Medulla oblongata (tissue), 1 donor: ENCODE data around the gene DIAPH1.
"Not testable (repeated sequence)": the region's sequence is repeated elsewhere in the genome, so short reads cannot be mapped to it uniquely, and the experiment has no call there.

Source experiments
- DNase-seq: peaks from one replicate; pipeline ENCODE4 v3.0.0-alpha.2; 2015; ENCODE audit errors: extremely low spot score

DIAPH1 gene

DNA sequence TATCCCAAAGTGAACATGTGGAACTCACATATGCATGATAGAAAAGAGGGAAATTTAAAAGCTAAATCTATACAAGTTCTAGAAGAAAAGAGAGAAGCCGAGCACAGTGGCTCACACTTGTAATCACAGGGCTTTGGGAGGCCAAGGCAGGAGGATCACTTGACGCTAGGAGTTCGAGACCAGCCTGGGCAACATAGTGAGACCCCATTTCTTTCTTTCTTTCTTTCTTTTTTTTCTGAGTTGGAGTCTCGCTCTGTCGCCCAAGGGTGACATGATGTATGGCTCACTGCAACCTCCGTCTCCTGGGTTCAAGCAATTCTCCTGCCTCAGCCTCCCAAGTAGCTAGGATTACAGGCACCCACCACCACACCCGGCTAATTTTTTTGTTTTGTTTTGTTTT is 8.9 kb downstream of the DIAPH1 start:
- not testable (repeated sequence) for DNase-seq

DNA sequence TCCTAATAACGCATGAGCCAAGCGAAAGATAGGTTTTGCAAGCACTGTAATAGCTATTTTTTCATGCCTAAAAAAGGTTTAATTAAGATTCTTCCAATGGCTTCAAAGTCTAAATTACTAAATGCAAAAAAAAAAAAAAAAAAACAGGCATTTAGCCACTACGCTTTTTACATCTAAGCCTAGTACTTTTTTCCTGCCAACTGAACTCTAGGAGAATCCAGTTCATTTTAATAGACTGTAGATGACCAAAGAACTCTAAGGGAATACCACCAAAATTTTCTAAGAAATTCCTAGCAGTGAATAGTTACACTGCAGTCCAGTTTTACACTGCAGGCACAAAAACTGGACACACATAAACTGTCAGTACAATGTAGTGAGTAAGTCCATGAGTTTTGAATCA is 9.8 kb downstream of the DIAPH1 start:
- DNase-seq = no peak

DNA sequence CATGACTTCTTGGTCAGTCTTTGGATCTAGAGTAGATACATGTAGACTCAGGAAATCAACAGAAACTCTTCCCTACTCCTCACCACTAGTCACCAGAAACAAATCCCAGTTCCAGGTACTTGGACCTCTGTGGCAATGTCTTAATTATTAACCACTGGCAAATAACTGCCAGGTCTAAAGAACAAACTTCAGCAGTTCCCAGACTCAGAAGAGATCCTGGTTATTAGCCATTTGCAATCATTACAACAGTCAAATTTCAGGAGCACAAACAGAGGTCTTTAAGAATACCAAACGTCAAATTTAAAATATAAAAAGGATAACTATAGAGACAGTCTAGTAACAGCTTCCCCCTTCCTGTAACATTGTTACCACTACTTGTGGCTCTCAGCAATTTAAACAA is 10.2 kb downstream of the DIAPH1 start:
- no peak for DNase-seq

DNA sequence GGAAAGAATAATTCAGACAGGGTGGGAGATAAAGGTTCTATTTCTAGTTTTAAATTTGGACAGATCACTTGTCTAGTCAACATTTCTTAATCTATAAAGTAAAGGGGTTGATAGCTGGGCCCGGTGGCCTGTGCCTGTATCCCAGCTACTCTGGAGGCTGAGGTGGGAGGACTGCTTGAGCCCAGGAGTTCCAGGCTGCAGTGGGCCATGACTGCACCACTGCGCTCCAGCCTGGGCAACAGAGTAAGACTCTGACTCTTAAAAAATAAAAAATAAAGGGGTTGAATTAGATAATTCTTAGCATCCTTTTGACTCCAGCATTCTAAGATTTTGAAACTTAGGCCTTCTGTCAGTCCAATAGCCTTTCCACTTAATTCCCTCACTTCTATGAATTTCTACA is 10.8 kb downstream of the DIAPH1 start:
- DNase-seq = no peak

- DNase-seq = peak; percentile 79
Measured at GRCh38 chr5:141605523-141606277, 13.1 kb downstream of the DIAPH1 start.

DNA sequence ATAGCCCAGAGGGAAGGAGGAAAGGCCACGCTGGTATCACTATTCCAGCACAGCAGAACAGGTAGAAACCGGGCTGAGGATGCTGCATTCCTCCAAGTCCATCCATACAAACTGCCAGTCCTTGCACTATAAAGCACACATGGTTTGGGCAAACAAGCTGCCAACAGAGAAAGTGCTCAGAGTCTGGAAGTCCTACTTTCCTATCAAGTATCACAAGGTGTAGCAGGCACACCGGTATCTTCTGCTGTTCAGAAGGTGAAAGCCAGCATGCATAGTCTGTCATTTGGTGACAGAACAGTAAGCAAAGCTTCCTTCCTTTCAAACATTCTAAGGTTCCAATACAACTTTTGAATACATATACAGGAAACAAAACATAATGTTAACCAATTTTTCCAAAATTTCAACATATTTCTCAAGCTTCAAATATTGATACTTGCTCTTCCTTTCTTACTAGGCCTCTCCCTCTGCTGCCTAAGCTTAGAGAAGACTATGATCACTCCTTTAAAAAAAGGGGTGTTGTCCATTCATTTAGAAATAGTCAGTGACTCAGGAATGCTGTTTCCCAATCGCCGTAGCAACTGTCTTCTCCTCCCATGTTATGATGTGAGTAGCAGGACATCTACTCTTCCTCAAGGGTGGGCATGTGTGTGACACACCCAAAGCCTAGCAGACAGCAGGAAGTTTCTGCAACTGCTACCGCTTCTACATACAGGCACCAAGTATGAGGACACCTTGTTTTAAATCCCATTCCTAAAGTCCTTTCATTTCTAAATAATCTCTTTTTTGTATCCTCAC is 14.7 kb downstream of the DIAPH1 start:
- no peak for DNase-seq

DNA sequence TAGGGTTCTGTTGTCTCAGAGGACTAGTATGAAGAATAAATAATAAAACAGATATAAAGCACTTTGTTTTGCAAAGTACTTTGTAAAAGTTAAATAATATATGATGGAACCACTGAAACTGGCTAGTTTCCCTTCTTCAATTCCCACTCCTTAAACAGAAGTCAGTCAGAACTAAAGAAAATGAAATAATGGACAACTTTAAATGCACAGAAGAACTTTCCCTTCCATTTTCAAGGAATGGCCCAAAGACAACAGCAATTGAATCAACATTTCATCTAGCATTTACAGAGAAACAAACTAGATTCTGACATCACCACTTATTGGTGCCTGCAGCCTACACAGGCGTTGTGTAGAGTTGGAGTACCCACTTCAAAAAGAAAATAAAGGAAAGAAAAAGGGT is 16.2 kb downstream of the DIAPH1 start:
- DNase-seq = no peak

- no peak for DNase-seq
Measured at GRCh38 chr5:141598391-141599345, 20.1 kb downstream of the DIAPH1 start.

DNA sequence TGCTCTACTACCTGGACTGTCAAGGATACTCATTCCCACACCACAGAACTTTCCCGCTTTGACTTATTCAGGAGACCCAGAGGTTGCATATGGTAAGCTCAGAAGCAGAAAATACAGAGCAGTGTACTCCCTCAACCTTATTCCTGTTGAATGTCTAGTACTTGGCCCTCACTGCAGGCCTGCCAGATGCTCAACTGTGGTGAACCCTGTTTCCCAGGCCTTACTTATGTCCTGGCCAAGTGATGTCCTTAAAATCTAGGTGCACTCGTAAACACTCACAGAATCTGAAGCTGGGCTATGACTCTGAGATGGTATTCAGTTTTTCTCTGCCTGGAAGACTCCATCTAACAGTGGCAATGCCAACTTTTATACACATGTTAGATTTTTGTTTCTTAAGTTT is 21.0 kb downstream of the DIAPH1 start:
- no peak for DNase-seq

- no peak for DNase-seq
Measured at GRCh38 chr5:141597394-141597793, 21.4 kb downstream of the DIAPH1 start.

DNA sequence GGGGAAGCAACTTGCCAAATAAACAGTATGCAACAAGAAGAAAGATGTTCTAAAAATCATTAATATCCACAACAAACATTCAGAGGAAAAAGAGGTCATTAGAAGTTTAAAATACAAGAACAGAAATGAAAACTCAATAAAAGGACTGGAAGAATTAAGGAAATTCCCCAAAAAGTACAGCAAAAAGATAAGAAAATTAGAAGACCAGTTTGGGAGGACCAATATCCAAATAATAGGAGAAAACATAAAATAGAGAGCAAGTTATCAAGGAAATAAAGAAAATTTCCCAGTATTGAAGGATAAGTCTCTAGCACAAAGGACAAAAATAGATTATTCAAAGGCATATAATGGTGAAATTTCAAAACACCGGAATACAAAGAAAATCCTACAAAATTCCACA is 21.9 kb downstream of the DIAPH1 start:
- DNase-seq = no peak

DNA sequence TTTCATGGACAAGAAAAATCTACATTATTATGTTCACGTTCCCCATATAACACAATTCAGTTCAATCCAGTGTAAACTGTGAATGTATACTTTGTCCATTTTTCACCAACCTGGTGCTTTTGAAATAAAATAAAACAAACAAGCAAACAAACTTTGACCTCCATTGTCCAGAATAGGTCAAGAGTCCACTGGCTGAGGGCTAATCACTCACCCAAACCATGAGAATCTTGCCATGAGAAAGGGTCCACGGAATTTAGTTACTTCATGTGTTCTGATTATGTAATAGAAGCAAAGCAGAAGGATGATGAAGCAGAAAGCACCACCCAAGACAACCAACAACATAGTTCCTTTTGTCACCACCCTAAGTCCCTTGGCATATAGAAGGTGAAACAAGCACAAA is 28.7 kb downstream of the DIAPH1 start:
- no peak for DNase-seq

- no peak for DNase-seq
Measured at GRCh38 chr5:141586246-141586645, 32.6 kb downstream of the DIAPH1 start.

- no peak for DNase-seq
Measured at GRCh38 chr5:141585594-141585993, 33.2 kb downstream of the DIAPH1 start.

DNA sequence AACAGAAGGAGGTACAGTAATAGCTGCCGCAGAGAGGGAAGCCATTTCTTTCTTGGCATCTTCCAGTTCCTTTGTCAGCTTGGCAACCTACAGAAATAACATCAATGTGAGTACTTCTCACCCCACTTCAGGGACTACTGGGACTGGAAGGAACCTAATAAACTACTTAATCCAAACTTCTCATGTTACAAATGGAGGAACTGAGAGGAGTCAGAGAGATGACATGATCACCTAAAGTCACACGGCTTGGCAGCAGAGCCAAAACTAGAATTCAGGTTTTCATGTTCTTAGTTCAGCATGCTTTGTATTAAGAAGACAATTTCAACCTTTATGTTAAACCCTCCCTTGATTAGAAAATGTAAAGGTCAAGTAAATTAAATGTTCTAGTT is 44.7 kb downstream of the DIAPH1 start:
- no peak for DNase-seq

DNA sequence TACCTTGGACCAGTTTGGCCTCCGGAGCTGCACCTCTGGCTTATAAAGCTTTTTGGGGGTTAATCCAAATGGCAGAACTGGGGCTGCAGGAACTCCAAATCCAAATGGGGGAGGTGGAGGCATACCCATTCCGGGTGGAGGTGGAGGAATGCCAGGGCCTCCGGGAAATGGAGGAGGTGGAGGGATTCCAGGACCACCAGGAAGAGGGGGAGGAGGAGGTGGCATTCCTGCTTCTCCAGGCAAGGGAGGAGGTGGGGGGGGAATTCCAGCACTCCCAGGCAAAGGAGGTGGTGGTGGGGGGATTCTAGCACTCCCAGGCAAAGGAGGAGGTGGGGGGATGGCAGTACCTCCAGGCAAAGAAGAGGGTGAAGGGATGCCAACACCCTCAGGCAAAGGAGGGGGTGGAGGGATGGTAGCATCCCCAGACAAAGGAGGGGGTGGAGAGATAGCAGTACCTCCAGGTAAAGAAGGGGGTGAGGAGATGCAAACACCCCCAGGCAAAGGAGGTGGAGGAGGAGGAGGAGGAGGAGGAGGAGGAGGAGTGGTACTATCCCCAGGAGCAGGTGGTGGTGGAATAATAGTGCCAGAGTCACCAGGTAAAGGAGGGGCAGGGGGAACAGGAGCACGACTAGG is 45.2 kb downstream of the DIAPH1 start:
- no peak for DNase-seq

DNA sequence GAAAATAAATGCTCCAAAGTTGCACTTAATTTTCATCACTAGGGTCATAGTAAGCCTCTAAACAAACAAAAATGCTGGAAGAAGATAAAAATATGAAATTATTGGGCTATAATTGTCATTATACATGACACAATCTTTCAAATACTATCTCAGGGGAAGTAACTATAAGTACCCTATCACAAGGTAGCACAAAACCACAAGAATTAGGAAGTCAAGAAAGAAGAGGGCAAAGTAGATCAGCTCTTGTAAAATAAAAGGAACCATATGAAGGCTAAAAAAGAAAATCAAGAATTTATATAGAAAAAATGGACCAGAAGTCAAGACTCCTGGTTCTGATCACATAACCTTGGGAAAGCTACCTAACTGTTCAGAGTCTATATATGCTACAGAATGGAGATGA is 48.1 kb downstream of the DIAPH1 start:
- no peak for DNase-seq

DNA sequence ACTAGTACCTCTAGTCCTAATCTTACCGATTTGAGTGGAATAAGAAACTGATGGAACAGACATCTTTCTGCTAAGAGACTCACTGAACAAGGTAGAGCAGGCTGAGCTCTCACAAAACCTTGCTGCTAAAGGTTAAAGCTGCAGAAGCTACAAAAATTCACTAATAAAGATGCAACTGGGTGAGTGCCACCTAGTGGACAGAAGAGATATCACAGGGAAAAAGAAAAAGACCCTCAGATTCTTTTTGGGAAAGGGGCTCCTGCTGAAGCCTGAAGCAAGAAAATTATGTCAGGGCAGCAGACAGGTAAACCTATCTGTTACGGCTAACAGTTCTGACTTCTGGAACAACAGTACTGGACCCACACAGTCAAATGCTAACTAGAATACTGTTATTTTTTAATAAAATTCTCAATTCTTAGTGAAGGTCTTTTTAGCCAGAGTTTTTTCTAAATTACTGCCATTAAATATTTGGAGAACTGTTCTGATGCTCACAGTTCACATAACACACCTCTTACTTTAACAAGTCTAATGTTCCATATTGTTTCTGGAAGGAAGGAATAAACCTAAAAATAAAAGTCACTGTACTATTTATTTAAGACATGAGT is 51.2 kb downstream of the DIAPH1 start:
- peak; percentile 11 for DNase-seq

GRCh38 chr5:141565826-141566570 is 52.8 kb downstream of the DIAPH1 start:
- no peak for DNase-seq

GRCh38 chr5:141564216-141564692 is 54.5 kb downstream of the DIAPH1 start:
- peak; percentile 98 for DNase-seq
